EL (cell line): ENCODE measurements around the gene RNF148.
A peak's percentile ranks its signal among the peaks of the same experiment; 100 is the strongest.
"Not testable (repeated sequence)": the region's sequence is repeated elsewhere in the genome, so short reads cannot be mapped to it uniquely, and the experiment has no call there.

ENCODE experiments used
- DNase-seq: peaks from one replicate; pipeline ENCODE4 v3.0.0-alpha.2; 2016

The RNF148 gene

GRCh38 chr7:122689346-122690109 lies 13.2 kb downstream of the RNF148 start:
- DNase-seq: no peak

GRCh38 chr7:122688400-122688998 lies 14.2 kb downstream of the RNF148 start:
- no peak for DNase-seq

GRCh38 chr7:122686360-122686878 lies 16.3 kb downstream of the RNF148 start:
- no peak for DNase-seq

GRCh38 chr7:122684504-122684903 lies 18.2 kb downstream of the RNF148 start:
- DNase-seq: no peak

- no peak for DNase-seq
Measured at GRCh38 chr7:122682815-122683550, 19.7 kb downstream of the RNF148 start.

GRCh38 chr7:122681186-122681585 lies 21.5 kb downstream of the RNF148 start:
- DNase-seq: not testable (repeated sequence)

GRCh38 chr7:122679813-122680212 lies 22.9 kb downstream of the RNF148 start:
- DNase-seq: no peak

- DNase-seq: not testable (repeated sequence)
Measured at GRCh38 chr7:122679269-122679709, 23.4 kb downstream of the RNF148 start.

GRCh38 chr7:122677149-122677548 lies 25.6 kb downstream of the RNF148 start:
- DNase-seq: no peak

GRCh38 chr7:122676466-122676865 lies 26.3 kb downstream of the RNF148 start:
- DNase-seq: no peak

- DNase-seq: no peak
Measured at GRCh38 chr7:122675621-122676020, 27.1 kb downstream of the RNF148 start.

GRCh38 chr7:122675011-122675410 lies 27.7 kb downstream of the RNF148 start:
- DNase-seq: peak; percentile 13

GRCh38 chr7:122674502-122674901 lies 28.2 kb downstream of the RNF148 start:
- DNase-seq: no peak

- DNase-seq: no peak
Measured at GRCh38 chr7:122673951-122674350, 28.8 kb downstream of the RNF148 start.

GRCh38 chr7:122672536-122672935 lies 30.2 kb downstream of the RNF148 start:
- no peak for DNase-seq

GRCh38 chr7:122663733-122664132 lies 39.0 kb downstream of the RNF148 start:
- DNase-seq: no peak

GRCh38 chr7:122658856-122659255 lies 43.9 kb downstream of the RNF148 start:
- DNase-seq: no peak

GRCh38 chr7:122653685-122654084 lies 49.0 kb downstream of the RNF148 start:
- DNase-seq: no peak

- DNase-seq: no peak
Measured at GRCh38 chr7:122652876-122653275, 49.8 kb downstream of the RNF148 start.
